GM18909 (cell line): ENCODE results near the gene RFX6.
A peak's percentile ranks its signal among the peaks of the same experiment; 100 is the strongest.

Source experiments
- ATAC-seq: cut with Tn5 transposase; IDR thresholded peaks from one replicate; pipeline ENCODE4 v1.9.1; 2021; ENCODE audit warnings: mild to moderate bottlenecking; ENCODE audit not compliant: unreplicated experiment, poor library complexity

RFX6 gene

GRCh38 chr6:116969211-116969863, 92.3 kb downstream of the RFX6 start:
- ATAC-seq: peak; percentile 89

GRCh38 chr6:116971959-116972358, 94.9 kb downstream of the RFX6 start:
- ATAC-seq: peak; percentile 72

- no peak for ATAC-seq
Measured at GRCh38 chr6:116973976-116974375, 96.9 kb downstream of the RFX6 start.

GRCh38 chr6:116974526-116975316, 97.7 kb downstream of the RFX6 start:
- ATAC-seq: no peak

- no peak for ATAC-seq
Measured at GRCh38 chr6:116975600-116975999, 98.6 kb downstream of the RFX6 start.

GRCh38 chr6:116979560-116979959, 102.5 kb downstream of the RFX6 start:
- ATAC-seq: no peak
